GM18520 (cell line): ENCODE data around the gene POTEJ.
"Not testable (repeated sequence)": the region's sequence is repeated elsewhere in the genome, so short reads cannot be mapped to it uniquely, and the experiment has no call there.

Experiments used
- ATAC-seq: cut with Tn5 transposase; IDR thresholded peaks from one replicate; pipeline ENCODE4 v1.9.1; 2021; ENCODE audit not compliant: unreplicated experiment

The POTEJ gene

DNA sequence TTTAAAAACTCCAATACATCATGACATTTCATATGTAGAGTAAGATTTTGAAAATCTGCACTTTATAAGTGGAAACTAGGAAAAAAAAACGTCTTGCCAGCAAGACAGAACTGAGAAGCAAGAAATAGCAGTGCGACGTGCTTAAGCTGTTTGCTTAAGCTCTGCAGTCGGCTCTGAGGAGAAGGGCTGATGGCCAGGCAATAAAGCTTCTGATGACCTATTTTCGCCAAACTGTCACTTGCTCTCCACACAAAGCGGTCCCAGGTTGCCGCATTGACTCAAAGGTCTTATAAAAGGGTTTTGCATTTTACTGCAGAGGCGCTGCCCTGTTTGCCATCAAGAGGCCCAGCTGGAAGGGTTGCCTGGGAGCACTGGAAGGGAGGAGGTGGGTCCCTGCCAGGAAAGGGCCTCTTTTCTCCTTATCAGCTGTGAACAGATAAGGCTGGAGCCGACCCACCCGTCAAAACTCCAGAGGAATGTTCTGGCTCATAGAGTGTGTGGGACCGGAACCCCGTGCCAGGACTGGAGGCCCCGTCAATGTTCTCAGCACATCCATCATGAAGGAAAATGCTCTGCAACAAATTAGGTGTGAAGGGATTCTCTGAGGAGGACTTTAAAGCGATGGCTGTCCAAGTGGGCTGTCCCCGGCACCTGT, 9.5 kb upstream of the POTEJ start:
- not testable (repeated sequence) for ATAC-seq

DNA sequence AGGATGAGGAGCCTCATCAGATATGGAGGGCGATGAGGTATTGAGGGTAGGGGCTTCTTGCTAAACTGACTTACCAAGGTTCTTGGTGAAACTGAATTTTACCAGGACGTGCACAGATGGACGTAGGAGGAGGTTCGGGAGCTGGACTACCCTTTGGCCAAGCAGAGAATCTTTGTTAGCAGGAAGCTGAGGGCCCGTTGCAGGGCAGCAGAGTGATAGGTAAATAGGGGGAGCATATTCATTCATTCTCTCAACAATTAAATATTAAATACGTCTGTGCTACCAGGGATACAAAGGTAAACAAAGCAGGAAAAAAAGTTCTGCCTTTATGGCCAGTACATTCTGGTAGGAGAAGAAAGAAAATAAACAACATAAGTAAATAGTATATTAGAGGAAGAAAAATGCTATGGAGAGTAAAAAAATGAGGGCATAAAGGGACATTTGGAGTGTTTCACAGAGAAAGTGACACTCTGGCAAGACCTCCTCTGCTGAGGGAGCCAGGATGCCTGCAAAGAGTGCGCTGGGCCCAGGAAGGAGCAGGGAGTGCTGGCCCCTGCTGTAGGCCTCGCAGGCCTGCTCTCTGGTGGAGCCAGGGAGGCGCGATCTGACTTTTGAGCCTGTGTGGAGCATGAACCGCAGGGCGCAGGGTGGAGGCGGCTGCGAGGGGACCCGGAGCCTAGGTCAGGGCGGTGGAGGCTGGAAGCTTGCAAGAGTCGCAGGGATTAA, 2.8 kb upstream of the POTEJ start:
- not testable (repeated sequence) for ATAC-seq

GRCh38 chr2:130609002-130609920, 2.0 kb upstream of the POTEJ start:
- ATAC-seq = not testable (repeated sequence)

DNA sequence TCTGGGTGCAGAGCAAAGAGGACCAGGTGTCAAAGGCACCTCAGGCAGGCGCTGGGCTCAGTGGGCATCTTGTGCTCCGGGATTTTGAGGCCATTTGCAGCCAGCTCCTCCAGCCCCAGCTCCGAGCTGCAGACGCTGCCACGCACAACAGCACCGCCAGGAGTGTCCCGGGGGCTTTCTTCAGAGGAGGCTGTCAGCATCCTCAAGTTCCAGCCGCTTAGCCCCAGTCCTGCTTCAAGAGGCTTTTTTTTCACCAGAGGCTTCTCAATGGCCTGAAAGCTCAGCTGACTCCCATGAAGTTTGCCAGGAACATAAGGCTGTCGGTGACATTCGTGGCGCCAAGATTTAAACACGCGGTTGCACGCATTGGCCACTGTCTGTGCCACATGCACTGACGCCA, 754 bp upstream of the POTEJ start:
- not testable (repeated sequence) for ATAC-seq

DNA sequence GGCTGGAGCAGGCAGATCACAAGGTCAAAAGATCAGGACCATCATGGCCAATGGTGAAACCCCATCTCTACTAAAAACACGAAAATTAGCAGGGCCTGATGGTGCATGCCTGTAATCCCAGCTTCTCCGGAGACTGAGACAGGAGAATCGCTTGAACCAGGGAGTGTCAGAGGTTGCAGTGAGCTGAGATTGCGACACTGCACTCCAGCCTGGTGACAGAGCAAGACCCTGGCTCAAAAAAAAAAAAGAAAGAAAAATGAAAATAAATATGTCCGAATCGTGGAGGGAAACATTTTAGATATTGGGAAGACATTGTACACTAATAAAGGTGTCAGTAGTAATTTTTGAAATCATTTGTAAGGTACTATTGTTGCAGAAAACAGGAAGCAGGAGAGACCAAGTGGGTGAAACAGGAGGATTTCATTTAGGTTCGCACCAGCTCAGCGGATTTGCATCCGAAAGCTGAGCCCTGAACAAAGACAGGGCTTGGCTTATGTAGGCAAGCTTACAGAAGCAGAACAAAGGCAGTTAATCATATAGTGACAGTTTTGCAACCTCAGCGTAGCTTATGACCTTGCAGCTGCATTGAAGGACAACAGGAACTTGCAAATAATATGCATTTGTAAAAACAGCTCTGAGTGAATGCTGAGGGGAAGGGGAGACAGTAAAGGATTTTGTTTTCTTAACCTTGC, 17.7 kb downstream of the POTEJ start:
- ATAC-seq = not testable (repeated sequence)

DNA sequence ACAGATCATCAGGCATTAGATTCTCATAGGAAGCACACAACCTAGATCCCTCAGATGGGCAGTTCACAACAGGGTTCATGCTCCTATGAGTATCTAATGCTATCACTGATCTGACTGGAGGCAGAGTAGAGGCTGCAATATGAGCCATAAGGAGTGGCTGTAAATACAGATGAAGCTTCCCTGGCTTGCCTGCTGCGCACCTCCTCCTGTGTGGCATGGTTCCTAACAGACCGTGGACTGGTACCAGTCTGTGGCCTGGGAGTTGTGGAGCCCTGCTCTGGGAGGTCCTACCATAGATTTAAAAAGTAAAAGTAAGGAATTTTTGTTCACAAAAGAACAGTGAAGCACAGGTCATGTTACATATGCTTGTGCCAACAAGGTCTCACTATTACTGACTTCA, 27.7 kb downstream of the POTEJ start:
- not testable (repeated sequence) for ATAC-seq

DNA sequence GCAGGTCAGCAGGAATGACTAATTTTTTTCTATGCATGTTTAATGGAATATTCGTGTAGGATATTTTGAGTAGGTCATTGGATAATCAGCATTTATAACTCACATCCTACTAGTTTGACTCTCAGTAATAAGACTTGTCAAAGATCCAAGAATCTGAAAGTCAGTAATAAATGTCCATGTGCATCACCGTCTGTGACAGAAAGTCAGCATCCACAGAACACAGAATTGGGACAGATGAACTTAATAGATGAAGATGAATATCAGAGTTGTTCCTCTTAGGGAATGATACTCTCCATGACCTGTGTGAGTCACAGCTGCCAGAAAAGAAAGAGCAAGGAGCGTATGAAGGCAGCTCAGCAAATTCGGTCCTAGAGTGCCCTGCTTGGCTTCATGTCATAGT, 30.4 kb downstream of the POTEJ start:
- ATAC-seq = not testable (repeated sequence)

DNA sequence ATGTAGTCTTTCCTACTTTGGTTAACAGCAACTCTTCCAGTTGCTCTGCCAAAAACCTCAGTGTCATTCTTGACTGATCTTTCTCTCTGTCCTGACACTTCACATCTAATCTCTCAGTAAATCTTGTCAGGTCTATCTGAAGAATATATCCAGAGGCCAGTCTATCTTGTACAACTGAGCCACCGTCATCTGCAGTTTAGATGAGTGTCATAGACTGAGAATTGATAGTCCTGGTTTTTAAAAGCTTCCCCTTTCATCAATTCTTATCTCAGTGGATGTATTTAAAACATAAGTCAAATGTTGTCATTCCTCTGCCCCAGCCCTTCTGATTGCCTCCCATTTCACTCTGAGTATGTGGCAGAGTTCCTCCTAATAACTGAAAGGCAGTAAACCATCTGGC, 38.0 kb downstream of the POTEJ start:
- ATAC-seq = not testable (repeated sequence)

- ATAC-seq = not testable (repeated sequence)
These were observed 53.3 kb downstream of the POTEJ start for GRCh38 chr2:130664506-130664905.

- ATAC-seq = not testable (repeated sequence)
These were observed 54.4 kb downstream of the POTEJ start for GRCh38 chr2:130665596-130665995.

DNA sequence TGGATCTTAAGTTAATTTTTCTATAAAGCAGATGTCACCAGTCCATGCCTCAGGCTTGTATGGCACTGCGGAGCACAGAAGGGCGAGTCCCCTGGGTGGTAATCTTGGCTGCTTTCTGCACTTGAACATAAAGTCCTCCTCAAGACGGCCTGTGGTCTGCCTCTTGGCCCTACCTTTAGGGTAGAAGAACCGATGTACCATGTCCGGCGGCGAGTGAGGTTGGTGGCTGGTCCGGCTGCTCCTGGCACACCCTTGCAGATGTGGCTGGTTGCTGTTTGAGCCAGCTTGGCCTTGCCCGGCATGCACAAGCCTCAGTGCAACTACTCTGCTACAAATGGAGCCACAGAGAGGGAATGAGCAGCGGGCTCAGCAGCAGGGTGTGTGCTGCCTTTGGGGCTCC, 56.3 kb downstream of the POTEJ start:
- not testable (repeated sequence) for ATAC-seq

DNA sequence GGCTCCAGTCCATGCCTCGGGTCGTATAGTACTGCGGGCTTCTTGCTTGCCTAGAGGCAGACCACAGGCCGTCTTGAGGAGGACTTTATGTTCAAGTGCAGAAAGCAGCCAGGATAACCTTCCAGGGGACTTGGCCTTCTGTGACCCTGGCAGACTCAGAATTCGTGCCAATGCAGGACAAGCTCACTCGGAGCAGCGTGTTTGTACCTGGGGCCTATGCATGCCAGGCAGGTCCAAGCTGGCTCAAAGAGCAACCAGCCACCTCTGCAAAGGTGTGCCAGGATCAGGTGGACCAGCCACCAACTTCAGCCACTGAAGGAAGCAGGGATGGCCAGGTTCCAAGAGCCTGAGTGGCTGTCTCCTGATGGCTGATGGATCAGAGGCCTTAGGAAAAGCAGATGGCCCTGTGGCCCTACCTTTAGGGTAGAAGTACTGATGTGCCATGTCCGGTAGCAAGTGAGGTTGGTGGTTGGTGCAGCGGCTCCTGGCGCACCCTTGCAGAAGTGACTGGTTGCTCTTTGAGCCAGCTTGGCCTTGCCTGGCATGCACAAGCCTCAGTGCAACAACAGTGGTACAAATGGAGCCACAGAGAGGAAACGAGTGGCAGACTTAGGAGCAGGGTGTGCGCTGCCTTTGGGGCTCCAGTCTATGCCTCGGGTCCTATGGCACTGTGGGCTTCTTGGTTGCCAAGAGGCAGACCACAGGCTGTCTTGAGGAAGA, 58.9 kb downstream of the POTEJ start:
- ATAC-seq = not testable (repeated sequence)

- not testable (repeated sequence) for ATAC-seq
These were observed 81.0 kb downstream of the POTEJ start for GRCh38 chr2:130692041-130692770.

- not testable (repeated sequence) for ATAC-seq
These were observed 82.2 kb downstream of the POTEJ start for GRCh38 chr2:130693474-130693873.

GRCh38 chr2:130703250-130703649, 92.0 kb downstream of the POTEJ start:
- ATAC-seq = not testable (repeated sequence)
